A549 (cell line): ENCODE measurements around the gene ACAD11. TPM values are rescaled to one million over a fixed set of nuclear protein-coding genes. Genes with fewer than 3 reads are reported as not detected.
"Not testable (repeated sequence)": the region's sequence is repeated elsewhere in the genome, so short reads cannot be mapped to it uniquely, and the experiment has no call there.

Experiments used
- ATAC-seq, 2 experiments: fragments of 200-7000 bp in 1 of 2; fragments of >200 bp in 1 of 2; cut with Nextera tagmentation in 1 of 2; cut with Tn5 transposase in 1 of 2; 3 replicates each; pipeline versions ENCODE4 v1.8.0 to v1.9.1; 2018 to 2020; ENCODE audit warnings: mild to moderate bottlenecking in 1 of 2, moderate library complexity in 1 of 2
- CTCF ChIA-PET: fragments of 300-600 bp; sonication (Branson Sonifier 250); formaldehyde crosslinking; extraction: SDS; loops from one replicate; lab custom pipeline; 2021; ENCODE audit warnings: antibody characterized with exemption, inconsistent platforms; lab: Yijun Ruan, JAX
- POLR2A ChIA-PET: fragments of 350-600 bp; formaldehyde crosslinking; extraction: SDS; loops from one replicate; lab custom pipeline; 2021; ENCODE audit warnings: antibody characterized with exemption, inconsistent platforms; lab: Yijun Ruan, JAX
- DNase-seq, 2 experiments: peaks; one replicate each; pipeline versions ENCODE4 v3.0.0 to v3.0.0-alpha.2; 2011 to 2016; ENCODE audit warnings: low read depth in 1 of 2, low spot score in 1 of 2
- FAIRE-seq: peaks from 2 replicates; lab custom pipeline; 2011; peaks lifted over from hg19 to GRCh38; lab: Jason Lieb, UNC
- H3K27ac ChIP-seq, 2 experiments: fragments of >200 bp; sonication (Bioruptor Twin); formaldehyde crosslinking; 3 replicates each; pipeline ENCODE4 v1.5.1; 2016 to 2017
- H3K4me1 ChIP-seq: fragments of >200 bp; sonication (Bioruptor Twin); formaldehyde crosslinking; 3 replicates; pipeline ENCODE4 v1.6.1; 2016
- H3K4me2 ChIP-seq: fragments of >200 bp; sonication (Bioruptor Twin); formaldehyde crosslinking; 3 replicates; pipeline ENCODE4 v1.6.1; 2016
- H3K4me3 ChIP-seq: fragments of >200 bp; sonication (Bioruptor Twin); formaldehyde crosslinking; 3 replicates; pipeline ENCODE4 v1.5.1; 2016
- H3K9me3 ChIP-seq: fragments of >200 bp; sonication (Bioruptor Twin); formaldehyde crosslinking; 3 replicates; pipeline ENCODE4 v1.6.1; 2016
- CTCF ChIP-seq: fragments of >200 bp; sonication (Bioruptor Twin); formaldehyde crosslinking; IDR thresholded peaks from 3 replicates; pipeline ENCODE4 v1.5.1; 2016
- EHMT2 ChIP-seq: fragments of 200-600 bp; sonication (generic); IDR thresholded peaks from 2 replicates; pipeline ENCODE4 v1.6.1; 2016; ENCODE audit warnings: antibody characterized with exemption, low read depth, mild to moderate bottlenecking, moderate library complexity
- ELK1 ChIP-seq: fragments of 150-350 bp; IDR thresholded peaks from 2 replicates; pipeline ENCODE4 v1.6.1; 2014; ENCODE audit warnings: low read depth, mild to moderate bottlenecking, low read length
- EP300 ChIP-seq, 2 experiments: fragments of >200 bp; sonication (Bioruptor Twin); formaldehyde crosslinking; IDR thresholded peaks; 2 replicates in 1 of 2; 3 replicates in 1 of 2; pipeline ENCODE4 v1.6.1; 2016 to 2017
- ESRRA ChIP-seq: fragments of 150-350 bp; IDR thresholded peaks from 2 replicates; pipeline ENCODE4 v1.6.1; 2014; ENCODE audit warnings: mild to moderate bottlenecking, low read length, borderline replicate concordance
- FOSL2 ChIP-seq, 2 experiments: fragments of 450-650 bp in 1 of 2; fragments of >200 bp in 1 of 2; sonication (Bioruptor Twin) in 1 of 2; formaldehyde crosslinking; IDR thresholded peaks; 2 replicates each; pipeline versions ENCODE4 v1.5.0 to v1.6.1; 2016 to 2020; ENCODE audit warnings: mild to moderate bottlenecking in 1 of 2, moderate library complexity in 1 of 2
- HDAC2 ChIP-seq: fragments of 200-600 bp; sonication (generic); IDR thresholded peaks from 2 replicates; pipeline ENCODE4 v1.6.1; 2016
- HES2 ChIP-seq: fragments of >200 bp; sonication (Bioruptor Twin); formaldehyde crosslinking; IDR thresholded peaks from 2 replicates; pipeline ENCODE4 v1.6.1; 2016
- NR3C1 ChIP-seq: fragments of >200 bp; sonication (Bioruptor Twin); formaldehyde crosslinking; IDR thresholded peaks from 3 replicates; pipeline ENCODE4 v1.6.1; 2017
- RAD21 ChIP-seq, 2 experiments: fragments of >200 bp in 1 of 2; sonication (Bioruptor Twin) in 1 of 2; formaldehyde crosslinking in 1 of 2; IDR thresholded peaks in 1 of 2; conservative IDR thresholded peaks in 1 of 2; 2 replicates in 1 of 2; 3 replicates in 1 of 2; pipeline ENCODE4 v1.6.1; 2012 to 2018; ENCODE audit warnings: inconsistent platforms in 1 of 2
- RCOR1 ChIP-seq: fragments of 150-350 bp; IDR thresholded peaks from 2 replicates; pipeline ENCODE4 v1.6.1; 2014; ENCODE audit warnings: antibody characterized with exemption, low read length, low read depth
- SMC3 ChIP-seq: fragments of >200 bp; sonication (Bioruptor Twin); formaldehyde crosslinking; IDR thresholded peaks from 3 replicates; pipeline ENCODE4 v1.6.1; 2018; ENCODE audit warnings: inconsistent platforms
- WGBS: methylation state at CpG from one replicate; pipeline ENCODE4 v1.1.6; 2017; ENCODE audit errors: missing lambda C conversion rate; 5-methylcytosine and 5-hydroxymethylcytosine counted together
- polyA plus RNA-seq, 4 experiments: library from polyadenylated mRNA; depleted of rRNA in 3 of 4; stranded (reverse); fragments of >200 nt; fragmentation: RNase III in 1 of 4; extraction: RNeasy Plus Mini Kit Qiagen cat#74134 plus additional on column Dnase treatment in 1 of 4; gene quantifications; 2 replicates in 3 of 4; 3 replicates in 1 of 4; pipeline ENCODE4 v1.2.3, GENCODE V29; 2011 to 2017

ACAD11 gene
- polyA plus RNA-seq, 2 of the 4 experiments (the other 2 are of a cell fraction): 10.3 to 19.2 TPM

- peaks cover 21% of the 10 kb centered on the region for H3K4me1 ChIP-seq
- no peak for TF ChIP-seq RCOR1
- TF ChIP-seq HES2: no peak
- TF ChIP-seq RAD21 (conservative IDR thresholded peaks at IDR 0.05 in 1 of 2, IDR thresholded peaks at IDR 0.05 in 1 of 2): 0 out of 5 replicates have a peak, but pooled peaks of 1 of the 2 experiments have one; percentile 4
- no peak for TF ChIP-seq HDAC2
- ChIA-PET POLR2A (interaction anchor here (1.0 kb wide), 1 partner anchor 17 kb away, joined by 3 read pairs; the partner anchor contains the start of genes ACAD11 and UBA5), CTCF (interaction anchor here (0.9 to 2.1 kb wide), 10 partner anchors 11 to 291 kb away, joined by 3 to 16 read pairs (median 6); partner anchors contain the start of genes ACAD11 and UBA5)
- ATAC-seq: no peak
- WGBS: 45% methylated on average over 2 of the region's 2 CpGs
- H3K27ac ChIP-seq: no peak overlapping the region
- FAIRE-seq: no peak
- DNase-seq: no peak
- H3K4me3 ChIP-seq: no peak overlapping the region
- H3K4me2 ChIP-seq: no peak overlapping the region
- H3K9me3 ChIP-seq: no peaks in the 10 kb centered on the region
Measured at GRCh38 chr3:132642539-132642847, 17.1 kb downstream of the ACAD11 start.

- CTCF ChIA-PET: interaction anchor here (0.9 to 2.1 kb wide), 14 partner anchors 11 to 290 kb away, joined by 3 to 16 read pairs (median 4); partner anchors contain the start of genes ACAD11 and UBA5
- no peak for TF ChIP-seq ELK1
- peak; percentile 64 to 66 for TF ChIP-seq RAD21 (conservative IDR thresholded peaks at IDR 0.05 in 1 of 2, IDR thresholded peaks at IDR 0.05 in 1 of 2)
- TF ChIP-seq SMC3: peak; percentile 53
- TF ChIP-seq CTCF: peak; percentile 74
- TF ChIP-seq EP300 (IDR thresholded peaks at IDR 0.05): no peak
- TF ChIP-seq, all 56 proteins: peak for 3
- DNase-seq (peak; percentile 37 to 38), ATAC-seq (peak; percentile 50 to 68; a peak in 5 of 6 replicates), FAIRE-seq (no peak)
- H3K4me3 ChIP-seq: no peak overlapping the region
- no peaks in the 10 kb centered on the region for H3K9me3 ChIP-seq
- POLR2A ChIA-PET: interaction anchor here (1.0 kb wide), 1 partner anchor 18 kb away, joined by 3 read pairs; the partner anchor contains the start of genes ACAD11 and UBA5
- WGBS: 48% methylated on average over 5 of the region's 5 CpGs
- no peak overlapping the region for H3K4me2 ChIP-seq
- no peak overlapping the region for H3K27ac ChIP-seq
- peaks cover 26% of the 10 kb centered on the region for H3K4me1 ChIP-seq
Measured at GRCh38 chr3:132641837-132642538, 17.6 kb downstream of the ACAD11 start.

GRCh38 chr3:132641427-132641826 lies 18.2 kb downstream of the ACAD11 start:
- WGBS: 91% methylated on average over 2 of the region's 2 CpGs
- DNase-seq, POLR2A ChIA-PET, H3K9me3 ChIP-seq, H3K4me3 ChIP-seq, H3K27ac ChIP-seq, FAIRE-seq, H3K4me2 ChIP-seq, ATAC-seq: not testable (repeated sequence)
- peaks cover 29% of the 10 kb centered on the region for H3K4me1 ChIP-seq
- CTCF ChIA-PET: interaction anchor here (0.7 to 2.1 kb wide), 12 partner anchors 12 to 290 kb away, joined by 3 to 16 read pairs (median 4); partner anchors contain the start of genes ACAD11 and UBA5

GRCh38 chr3:132638706-132639105 lies 20.9 kb downstream of the ACAD11 start:
- Histone ChIP-seq H3K4me3 (no peak overlapping the region), H3K27ac (no peak overlapping the region), H3K4me1 (peaks cover 20% of the 10 kb centered on the region; the same call in 2 of the 3 replicates), H3K4me2 (no peak overlapping the region; the same call in 2 of the 3 replicates), H3K9me3 (no peaks in the 10 kb centered on the region)
- POLR2A ChIA-PET: no interaction called here
- ATAC-seq (no peak), DNase-seq (no peak), FAIRE-seq (no peak)
- CTCF ChIA-PET: interaction anchor here (2.1 kb wide), 1 partner anchor 102 kb away, joined by 10 read pairs; no protein-coding TSS in a partner anchor
- no peak for TF ChIP-seq FOSL2 (IDR thresholded peaks at IDR 0.05)
- no peak for TF ChIP-seq FOSL2 (CRISPR knock-in tag; IDR thresholded peaks at IDR 0.05)
- no peak for TF ChIP-seq EHMT2
- TF ChIP-seq ESRRA: no peak
- TF ChIP-seq NR3C1: no peak
